HEK293T (cell line): ENCODE data around the gene EPHB2.

Experiments
- CTCF ChIA-PET: fragments of 350-600 bp; formaldehyde crosslinking; extraction: SDS; loops from one replicate; lab custom pipeline; 2021; ENCODE audit warnings: antibody characterized with exemption, inconsistent platforms; lab: Yijun Ruan, JAX
- POLR2A ChIA-PET: fragments of 350-600 bp; formaldehyde crosslinking; extraction: SDS; loops from one replicate; lab custom pipeline; 2020; ENCODE audit warnings: antibody characterized with exemption, inconsistent platforms; lab: Yijun Ruan, JAX
- DNase-seq: peaks from one replicate; pipeline ENCODE4 v3.0.0; 2012; ENCODE audit warnings: mixed read lengths; ENCODE audit errors: extremely low spot score
- ARNT ChIP-seq: fragments of 450-650 bp; IDR thresholded peaks from 2 replicates; pipeline ENCODE4 v1.6.1; 2017; ENCODE audit warnings: mild to moderate bottlenecking
- BHLHE40 ChIP-seq: fragments of 450-650 bp; IDR thresholded peaks from 2 replicates; pipeline ENCODE4 v1.6.1; 2016; ENCODE audit warnings: mild to moderate bottlenecking, moderate library complexity, borderline replicate concordance
- CTBP1 ChIP-seq: fragments of 450-650 bp; IDR thresholded peaks from 2 replicates; pipeline ENCODE4 v1.6.1; 2016; ENCODE audit warnings: borderline replicate concordance
- ELF4 ChIP-seq: fragments of 450-650 bp; IDR thresholded peaks from 2 replicates; pipeline ENCODE4 v1.6.1; 2017; ENCODE audit warnings: antibody characterized with exemption
- FOXA1 ChIP-seq: fragments of 450-650 bp; IDR thresholded peaks from 2 replicates; pipeline ENCODE4 v1.6.1; 2016; ENCODE audit warnings: mild to moderate bottlenecking
- FOXK2 ChIP-seq: fragments of 450-650 bp; IDR thresholded peaks from 2 replicates; pipeline ENCODE4 v1.6.1; 2016; ENCODE audit warnings: mild to moderate bottlenecking
- FOXM1 ChIP-seq: fragments of 450-650 bp; IDR thresholded peaks from 2 replicates; pipeline ENCODE4 v1.6.1; 2017; ENCODE audit warnings: mild to moderate bottlenecking, borderline replicate concordance
- HDGF ChIP-seq: fragments of 450-650 bp; IDR thresholded peaks from 2 replicates; pipeline ENCODE4 v1.6.1; 2017; ENCODE audit warnings: antibody characterized with exemption, borderline replicate concordance
- L3MBTL2 ChIP-seq: fragments of 450-650 bp; conservative IDR thresholded peaks from 2 replicates; pipeline ENCODE4 v1.6.1; 2016; ENCODE audit warnings: mild to moderate bottlenecking
- LEF1 ChIP-seq: fragments of 450-650 bp; IDR thresholded peaks from 2 replicates; pipeline ENCODE4 v1.6.1; 2017; ENCODE audit warnings: mild to moderate bottlenecking, borderline replicate concordance
- NFRKB ChIP-seq: fragments of 450-650 bp; IDR thresholded peaks from 2 replicates; pipeline ENCODE4 v1.6.1; 2016; ENCODE audit warnings: mild to moderate bottlenecking, moderate library complexity
- SP1 ChIP-seq: fragments of 450-650 bp; IDR thresholded peaks from 2 replicates; pipeline ENCODE4 v1.6.1; 2017
- SUZ12 ChIP-seq: fragments of 450-650 bp; IDR thresholded peaks from 2 replicates; pipeline ENCODE4 v1.6.1; 2016; ENCODE audit warnings: mild to moderate bottlenecking
- TARDBP ChIP-seq: fragments of 450-650 bp; IDR thresholded peaks from 2 replicates; pipeline ENCODE4 v1.6.1; 2016
- ZNF384 ChIP-seq: fragments of 450-650 bp; IDR thresholded peaks from 2 replicates; pipeline ENCODE4 v1.6.1; 2016
- TF ChIP-seq, protein P1 (sequence below): fragments of 450-650 bp; IDR thresholded peaks from 2 replicates; pipeline ENCODE4 v1.6.1; 2016

EPHB2 gene

DNA sequence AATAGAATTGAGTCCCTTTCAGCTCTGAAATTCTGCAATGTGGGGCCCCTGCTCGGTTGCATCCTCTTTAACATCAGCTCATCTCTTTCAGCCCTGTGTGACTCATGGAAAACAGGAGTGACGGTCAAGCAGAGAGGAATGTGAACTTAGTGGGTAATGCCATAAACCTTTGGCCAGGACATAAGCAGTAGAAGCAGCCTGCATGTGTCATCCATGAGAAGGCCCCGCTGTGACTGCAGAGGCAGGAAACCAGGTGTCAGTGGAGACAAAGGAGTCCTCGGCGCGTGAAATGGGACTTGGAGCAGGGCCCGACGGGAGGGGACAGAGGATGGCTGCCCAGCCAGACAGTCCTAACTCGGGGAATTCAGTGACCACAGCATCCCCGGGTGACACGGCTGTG is 21.1 kb upstream of the EPHB2 start:
- ChIA-PET CTCF (interaction anchor here (0.7 kb wide), 1 partner anchor 15 kb away, joined by 3 read pairs; no protein-coding TSS in a partner anchor), POLR2A (no interaction called here)
- no peak for DNase-seq
- TF ChIP-seq, protein P1, sequence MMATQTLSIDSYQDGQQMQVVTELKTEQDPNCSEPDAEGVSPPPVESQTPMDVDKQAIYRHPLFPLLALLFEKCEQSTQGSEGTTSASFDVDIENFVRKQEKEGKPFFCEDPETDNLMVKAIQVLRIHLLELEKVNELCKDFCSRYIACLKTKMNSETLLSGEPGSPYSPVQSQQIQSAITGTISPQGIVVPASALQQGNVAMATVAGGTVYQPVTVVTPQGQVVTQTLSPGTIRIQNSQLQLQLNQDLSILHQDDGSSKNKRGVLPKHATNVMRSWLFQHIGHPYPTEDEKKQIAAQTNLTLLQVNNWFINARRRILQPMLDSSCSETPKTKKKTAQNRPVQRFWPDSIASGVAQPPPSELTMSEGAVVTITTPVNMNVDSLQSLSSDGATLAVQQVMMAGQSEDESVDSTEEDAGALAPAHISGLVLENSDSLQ, result no peak
- no peak for TF ChIP-seq NFRKB
- no peak for TF ChIP-seq ELF4
- TF ChIP-seq HDGF, result no peak
- no peak for TF ChIP-seq SUZ12
- no peak for TF ChIP-seq FOXK2
- no peak for TF ChIP-seq SP1
- no peak for TF ChIP-seq FOXA1

DNA sequence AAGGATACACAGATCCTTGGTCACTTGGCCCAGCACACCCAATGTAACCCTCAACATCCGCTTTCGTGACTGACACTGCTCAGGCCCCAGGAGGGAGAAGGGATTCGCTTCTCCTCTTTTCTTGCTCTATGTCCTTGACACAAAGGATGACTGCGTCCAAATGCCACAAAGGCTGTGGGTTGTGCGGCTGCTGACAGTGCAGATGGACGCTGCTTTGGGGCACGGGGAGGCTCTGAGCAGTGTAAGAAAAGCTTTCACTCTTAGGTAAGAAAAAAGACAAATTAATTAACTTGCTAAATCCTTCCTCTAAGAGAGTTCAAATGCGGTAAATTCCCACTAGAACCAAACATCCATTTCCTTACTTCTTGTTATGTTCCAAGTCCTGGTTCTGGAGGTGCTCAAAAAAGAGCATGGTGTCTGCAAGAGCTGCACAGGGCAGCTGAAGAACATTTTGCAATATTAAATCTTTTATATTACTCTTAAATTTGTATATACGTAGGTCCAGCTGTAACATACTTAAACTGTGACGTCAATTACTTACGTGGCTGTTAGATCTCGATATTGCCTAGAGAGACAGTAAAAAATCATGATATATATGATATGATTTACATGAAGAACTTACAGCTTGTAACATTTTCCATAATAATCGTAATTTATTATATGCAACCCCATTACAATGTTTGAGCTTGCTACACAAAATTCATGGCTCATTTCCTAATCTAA is 19.4 kb upstream of the EPHB2 start:
- TF ChIP-seq FOXM1 (no peak), FOXA1 (no peak), ARNT (no peak), NFRKB (no peak), CTBP1 (no peak)
- TF ChIP-seq, protein P1, result no peak
- no peak for DNase-seq
- ChIA-PET CTCF (interaction anchor here (2.4 kb wide), 1 partner anchor 13 kb away, joined by 22 read pairs; no protein-coding TSS in a partner anchor), POLR2A (no interaction called here)

DNA sequence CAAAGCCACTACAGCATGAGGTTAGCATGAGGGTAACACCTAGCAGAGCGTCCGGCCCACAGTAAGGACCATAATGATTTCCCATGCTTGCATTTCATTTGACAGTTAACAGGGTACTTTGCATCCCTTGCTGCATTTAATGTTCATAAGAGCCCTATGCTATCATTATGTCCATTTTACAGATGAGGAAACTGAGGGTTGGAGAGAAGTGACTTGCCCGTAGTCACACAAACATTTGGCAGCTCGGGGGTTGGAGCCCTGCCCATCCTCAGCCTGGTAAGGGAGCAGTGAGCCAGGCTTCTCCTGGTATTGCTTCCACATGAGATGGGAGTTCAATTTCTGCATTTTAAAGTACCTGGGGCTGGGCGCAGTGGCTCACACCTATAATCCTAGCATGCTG is 16.5 kb upstream of the EPHB2 start:
- TF ChIP-seq L3MBTL2 (no peak), NFRKB (no peak), LEF1 (no peak), ZNF384 (no peak), FOXM1 (no peak), BHLHE40 (no peak), FOXA1 (no peak), FOXK2 (no peak), HDGF (no peak), ELF4 (no peak), CTBP1 (no peak), ARNT (no peak), TARDBP (no peak), SUZ12 (no peak), SP1 (no peak)
- TF ChIP-seq, protein P1, result no peak
- ChIA-PET CTCF (no interaction called here), POLR2A (no interaction called here)
- no peak for DNase-seq

DNA sequence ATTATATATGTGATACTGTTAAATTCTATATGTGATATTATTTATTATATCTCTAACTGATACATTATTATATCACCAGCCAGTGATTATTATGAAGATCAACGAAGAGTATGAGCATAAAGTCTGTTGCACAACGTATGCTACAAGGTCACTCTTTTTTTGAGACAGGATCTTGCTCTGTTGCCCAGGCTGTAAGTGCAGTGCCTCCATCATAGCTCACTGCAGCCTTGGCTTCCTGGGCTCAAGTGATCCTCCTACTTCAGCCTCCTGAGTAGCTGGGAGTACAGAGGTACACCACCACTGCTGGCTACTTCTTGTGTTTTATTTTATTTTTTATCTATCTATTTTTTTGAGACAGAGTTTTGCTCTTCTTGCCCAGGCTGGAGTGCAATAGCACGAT is 14.0 kb upstream of the EPHB2 start:
- CTCF ChIA-PET, result interaction anchor here (0.8 kb wide), 1 partner anchor 165 kb away, joined by 3 read pairs; no protein-coding TSS in a partner anchor
- TF ChIP-seq NFRKB, result no peak
- TF ChIP-seq, protein P1, result no peak
- TF ChIP-seq BHLHE40, result no peak
- TF ChIP-seq SUZ12, result no peak
- TF ChIP-seq CTBP1, result no peak
- no peak for TF ChIP-seq ELF4
- TF ChIP-seq LEF1, result no peak
- DNase-seq, result no peak
- POLR2A ChIA-PET, result no interaction called here

- TF ChIP-seq ELF4 (no peak), FOXA1 (no peak), BHLHE40 (no peak), FOXM1 (no peak), SUZ12 (no peak), ZNF384 (no peak), HDGF (no peak), CTBP1 (no peak), L3MBTL2 (no peak), SP1 (no peak), FOXK2 (no peak), ARNT (no peak), TARDBP (no peak), LEF1 (no peak)
- TF ChIP-seq, protein P1, result no peak
- ChIA-PET POLR2A (no interaction called here), CTCF (no interaction called here)
- no peak for DNase-seq
Measured at GRCh38 chr1:22697980-22698379, 12.7 kb upstream of the EPHB2 start.
